ENCODE data around the gene PRSS3.
"Not testable (repeated sequence)": the region's sequence is repeated elsewhere in the genome, so short reads cannot be mapped to it uniquely, and the experiment has no call there.

DNA sequence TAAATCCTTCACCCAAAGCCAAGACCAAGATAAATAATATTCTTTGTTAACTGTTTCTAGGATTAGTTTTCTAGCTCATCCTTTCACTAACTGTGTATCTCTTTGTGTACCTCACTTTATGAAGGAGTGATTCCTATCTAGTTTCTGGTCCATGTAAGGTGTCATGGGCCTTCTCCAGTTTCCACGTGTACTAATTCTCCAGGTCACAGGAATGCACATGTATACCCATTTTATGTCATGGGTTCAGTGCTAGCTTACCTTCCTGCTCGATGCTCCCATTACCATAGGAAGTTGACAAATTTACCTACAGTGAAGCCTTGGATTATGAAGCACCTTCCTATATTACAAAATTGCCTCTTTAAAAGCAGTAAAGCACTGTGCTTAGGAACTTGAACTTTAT lies 5.9 kb upstream of the PRSS3 start:
- TF ChIP-seq, protein P1, sequence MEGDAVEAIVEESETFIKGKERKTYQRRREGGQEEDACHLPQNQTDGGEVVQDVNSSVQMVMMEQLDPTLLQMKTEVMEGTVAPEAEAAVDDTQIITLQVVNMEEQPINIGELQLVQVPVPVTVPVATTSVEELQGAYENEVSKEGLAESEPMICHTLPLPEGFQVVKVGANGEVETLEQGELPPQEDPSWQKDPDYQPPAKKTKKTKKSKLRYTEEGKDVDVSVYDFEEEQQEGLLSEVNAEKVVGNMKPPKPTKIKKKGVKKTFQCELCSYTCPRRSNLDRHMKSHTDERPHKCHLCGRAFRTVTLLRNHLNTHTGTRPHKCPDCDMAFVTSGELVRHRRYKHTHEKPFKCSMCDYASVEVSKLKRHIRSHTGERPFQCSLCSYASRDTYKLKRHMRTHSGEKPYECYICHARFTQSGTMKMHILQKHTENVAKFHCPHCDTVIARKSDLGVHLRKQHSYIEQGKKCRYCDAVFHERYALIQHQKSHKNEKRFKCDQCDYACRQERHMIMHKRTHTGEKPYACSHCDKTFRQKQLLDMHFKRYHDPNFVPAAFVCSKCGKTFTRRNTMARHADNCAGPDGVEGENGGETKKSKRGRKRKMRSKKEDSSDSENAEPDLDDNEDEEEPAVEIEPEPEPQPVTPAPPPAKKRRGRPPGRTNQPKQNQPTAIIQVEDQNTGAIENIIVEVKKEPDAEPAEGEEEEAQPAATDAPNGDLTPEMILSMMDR (IDR thresholded peaks at IDR 0.05): not testable (repeated sequence)
- not testable (repeated sequence) for TF ChIP-seq POLR2A (IDR thresholded peaks at IDR 0.05)
